Suprapubic skin (tissue), 4 donors: ENCODE measurements around the gene TCF12. TPM values are rescaled to one million over a fixed set of nuclear protein-coding genes. Genes with fewer than 3 reads are reported as not detected.

Source experiments
- DNase-seq, 2 donors: peaks; one replicate each; pipeline ENCODE4 v3.0.0-alpha.2; 2019; ENCODE audit warnings: low spot score in 2 of 2
- H3K27ac ChIP-seq: fragments of 200-600 bp; sonication (generic); one replicate; pipeline ENCODE4 v1.5.1; 2019
- H3K27me3 ChIP-seq: fragments of 200-600 bp; sonication (generic); one replicate; pipeline ENCODE4 v1.5.1; 2019
- H3K36me3 ChIP-seq: fragments of 200-600 bp; sonication (generic); one replicate; pipeline ENCODE4 v1.5.1; 2019
- H3K4me1 ChIP-seq: fragments of 200-600 bp; sonication (generic); one replicate; pipeline ENCODE4 v1.5.1; 2019
- H3K4me3 ChIP-seq: fragments of 200-600 bp; sonication (generic); one replicate; pipeline ENCODE4 v1.5.1; 2019; ENCODE audit warnings: mild to moderate bottlenecking
- H3K9me3 ChIP-seq: fragments of 200-600 bp; sonication (generic); one replicate; pipeline ENCODE4 v1.5.1; 2019
- EP300 ChIP-seq: sonication (generic); formaldehyde crosslinking; IDR thresholded peaks from one replicate; pipeline ENCODE4 v1.6.1; 2017; ENCODE audit warnings: antibody characterized with exemption
- POLR2A ChIP-seq, 2 donors: fragments of 450-650 bp; IDR thresholded peaks; one replicate each; pipeline ENCODE4 v1.6.1; 2017; ENCODE audit warnings: antibody characterized with exemption in 2 of 2, mild to moderate bottlenecking in 2 of 2, moderate library complexity in 2 of 2
- POLR2AphosphoS5 ChIP-seq, 3 donors: sonication (generic); formaldehyde crosslinking; IDR thresholded peaks; one replicate each; pipeline ENCODE4 v1.6.1; 2017; ENCODE audit warnings: antibody characterized with exemption in 3 of 3
- WGBS: methylation state at CpG from one replicate; pipeline ENCODE4 v1.1.5; 2018; 5-methylcytosine and 5-hydroxymethylcytosine counted together
- total RNA-seq, 4 donors: library from RNA; depleted of rRNA; stranded (reverse); fragments of >200 nt; gene quantifications; one replicate each; pipeline ENCODE4 v1.1.0, GENCODE V29; 2016
- TF ChIP-seq, protein P1 (sequence below), 2 donors: fragments of 200-600 bp in 1 of 2; fragments of 450-650 bp in 1 of 2; sonication (generic) in 1 of 2; IDR thresholded peaks; one replicate each; pipeline ENCODE4 v1.5.1; 2016 to 2019; ENCODE audit warnings: antibody characterized with exemption in 2 of 2, mild to moderate bottlenecking in 1 of 2, moderate library complexity in 1 of 2

The TCF12 gene
- total RNA-seq, 4 donors from 2014 or later, result 91.3 to 118 (median 105) TPM

DNA sequence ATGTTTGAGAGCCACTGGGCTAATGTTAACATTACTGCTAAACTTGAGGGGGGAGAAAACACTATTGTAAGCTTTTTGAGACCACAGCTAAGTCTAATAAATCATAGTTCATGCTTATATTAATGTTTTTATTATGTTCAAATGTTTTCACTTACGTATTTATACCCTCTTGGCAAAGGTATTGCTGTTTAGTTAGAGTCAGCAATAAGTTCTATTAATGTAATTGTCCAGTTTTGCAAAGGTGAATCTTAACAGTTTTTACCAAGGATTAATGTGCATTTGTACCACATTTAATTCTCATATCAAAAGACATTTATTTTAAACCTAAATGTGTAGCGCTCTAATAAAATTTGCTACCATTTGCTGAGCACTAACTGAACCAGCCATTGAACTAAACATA is 251.2 kb downstream of the TCF12 start:
- no peaks in the 10 kb centered on the region for H3K9me3 ChIP-seq
- no peak overlapping the region for H3K4me3 ChIP-seq
- no peaks in the 10 kb centered on the region for H3K27me3 ChIP-seq
- H3K4me1 ChIP-seq, result no peaks in the 10 kb centered on the region
- DNase-seq, result no peak
- 93% methylated on average over 2 of the region's 2 CpGs for WGBS
- peaks cover 12% of the 10 kb centered on the region for H3K36me3 ChIP-seq
- TF ChIP-seq POLR2AphosphoS5 (IDR thresholded peaks at IDR 0.05), result no peak
- TF ChIP-seq POLR2A (IDR thresholded peaks at IDR 0.05), result no peak
- no peak for TF ChIP-seq EP300
- TF ChIP-seq, protein P1, sequence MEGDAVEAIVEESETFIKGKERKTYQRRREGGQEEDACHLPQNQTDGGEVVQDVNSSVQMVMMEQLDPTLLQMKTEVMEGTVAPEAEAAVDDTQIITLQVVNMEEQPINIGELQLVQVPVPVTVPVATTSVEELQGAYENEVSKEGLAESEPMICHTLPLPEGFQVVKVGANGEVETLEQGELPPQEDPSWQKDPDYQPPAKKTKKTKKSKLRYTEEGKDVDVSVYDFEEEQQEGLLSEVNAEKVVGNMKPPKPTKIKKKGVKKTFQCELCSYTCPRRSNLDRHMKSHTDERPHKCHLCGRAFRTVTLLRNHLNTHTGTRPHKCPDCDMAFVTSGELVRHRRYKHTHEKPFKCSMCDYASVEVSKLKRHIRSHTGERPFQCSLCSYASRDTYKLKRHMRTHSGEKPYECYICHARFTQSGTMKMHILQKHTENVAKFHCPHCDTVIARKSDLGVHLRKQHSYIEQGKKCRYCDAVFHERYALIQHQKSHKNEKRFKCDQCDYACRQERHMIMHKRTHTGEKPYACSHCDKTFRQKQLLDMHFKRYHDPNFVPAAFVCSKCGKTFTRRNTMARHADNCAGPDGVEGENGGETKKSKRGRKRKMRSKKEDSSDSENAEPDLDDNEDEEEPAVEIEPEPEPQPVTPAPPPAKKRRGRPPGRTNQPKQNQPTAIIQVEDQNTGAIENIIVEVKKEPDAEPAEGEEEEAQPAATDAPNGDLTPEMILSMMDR (IDR thresholded peaks at IDR 0.05), result no peak
- no peak overlapping the region for H3K27ac ChIP-seq

DNA sequence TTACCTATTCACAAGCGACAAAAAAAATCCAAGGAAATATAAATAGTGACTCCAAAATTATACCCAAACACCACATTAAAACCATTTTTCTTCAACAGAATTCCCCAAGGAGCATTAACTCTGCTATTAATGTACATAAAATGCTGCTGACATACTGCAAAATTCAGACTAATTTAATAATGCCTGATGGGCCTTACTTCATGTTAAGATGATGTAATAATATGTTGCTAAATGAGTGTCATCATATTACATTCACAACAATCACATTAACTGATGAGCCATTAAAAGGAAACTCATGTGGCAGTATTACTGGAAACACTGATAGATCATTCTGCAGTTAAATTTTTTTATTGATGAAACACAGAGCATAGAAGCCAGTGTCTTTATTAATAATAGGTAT is 253.0 kb downstream of the TCF12 start:
- DNase-seq, result no peak
- 95% methylated on average over 1 of the region's 1 CpG for WGBS
- Histone ChIP-seq H3K27ac (no peak overlapping the region), H3K9me3 (no peaks in the 10 kb centered on the region), H3K36me3 (peaks cover 12% of the 10 kb centered on the region), H3K4me1 (no peaks in the 10 kb centered on the region), H3K27me3 (no peaks in the 10 kb centered on the region), H3K4me3 (no peak overlapping the region)
- TF ChIP-seq POLR2A (IDR thresholded peaks at IDR 0.05), result no peak
- no peak for TF ChIP-seq POLR2AphosphoS5 (IDR thresholded peaks at IDR 0.05)
- TF ChIP-seq, protein P1 (IDR thresholded peaks at IDR 0.05), result no peak
- TF ChIP-seq EP300, result no peak

DNA sequence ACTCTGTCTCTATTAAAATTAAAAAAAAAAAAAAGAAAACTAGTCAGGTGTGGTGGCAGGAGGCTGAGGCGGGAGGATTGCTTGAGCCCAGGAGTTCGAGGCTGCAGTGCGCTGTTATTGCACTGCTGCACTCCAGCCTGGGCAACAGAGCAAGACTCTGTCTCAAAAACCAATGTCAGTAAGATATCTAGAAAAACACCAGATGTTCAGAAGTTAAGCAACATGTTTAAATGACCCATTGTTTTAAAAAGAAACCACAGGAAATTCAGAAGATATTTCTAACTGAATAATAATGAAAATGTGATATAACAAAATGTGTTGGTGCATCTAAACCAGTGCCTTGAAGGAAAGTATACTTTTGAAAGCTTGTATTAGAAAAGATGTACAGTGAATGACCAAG is 254.5 kb downstream of the TCF12 start:
- Histone ChIP-seq H3K36me3 (peaks cover 3% of the 10 kb centered on the region), H3K4me3 (no peak overlapping the region), H3K27me3 (no peaks in the 10 kb centered on the region), H3K27ac (no peak overlapping the region), H3K4me1 (no peaks in the 10 kb centered on the region), H3K9me3 (no peaks in the 10 kb centered on the region)
- 94% methylated on average over 3 of the region's 3 CpGs for WGBS
- DNase-seq, result no peak
- no peak for TF ChIP-seq POLR2AphosphoS5 (IDR thresholded peaks at IDR 0.05)
- TF ChIP-seq EP300, result no peak
- TF ChIP-seq, protein P1 (IDR thresholded peaks at IDR 0.05), result no peak
- TF ChIP-seq POLR2A (IDR thresholded peaks at IDR 0.05), result no peak

DNA sequence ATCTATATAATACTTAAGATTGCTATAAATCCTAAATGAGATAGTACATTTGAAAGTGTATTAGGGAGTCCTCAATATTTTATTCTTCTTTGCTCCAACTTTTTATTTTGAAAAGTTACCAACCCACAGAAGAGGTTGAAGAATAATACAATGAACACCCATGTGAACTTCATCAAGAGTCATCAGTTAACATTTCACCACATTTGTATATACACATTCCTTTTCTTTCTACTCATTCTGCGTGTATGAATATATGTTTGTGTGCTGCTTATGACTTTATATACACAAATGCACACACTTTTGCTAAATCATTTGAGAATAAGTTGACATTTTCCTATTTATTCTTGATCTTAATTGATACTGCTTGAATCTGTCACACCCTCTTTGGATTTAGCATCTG is 264.6 kb downstream of the TCF12 start:
- DNase-seq, result no peak
- Histone ChIP-seq H3K27me3 (no peaks in the 10 kb centered on the region), H3K36me3 (no peaks in the 10 kb centered on the region), H3K27ac (no peak overlapping the region), H3K4me1 (peaks cover 6% of the 10 kb centered on the region), H3K9me3 (no peaks in the 10 kb centered on the region), H3K4me3 (no peak overlapping the region)
- WGBS, result 91% methylated on average over 1 of the region's 1 CpG
- no peak for TF ChIP-seq POLR2AphosphoS5 (IDR thresholded peaks at IDR 0.05)
- no peak for TF ChIP-seq POLR2A (IDR thresholded peaks at IDR 0.05)
- TF ChIP-seq, protein P1 (IDR thresholded peaks at IDR 0.05), result no peak
- no peak for TF ChIP-seq EP300

DNA sequence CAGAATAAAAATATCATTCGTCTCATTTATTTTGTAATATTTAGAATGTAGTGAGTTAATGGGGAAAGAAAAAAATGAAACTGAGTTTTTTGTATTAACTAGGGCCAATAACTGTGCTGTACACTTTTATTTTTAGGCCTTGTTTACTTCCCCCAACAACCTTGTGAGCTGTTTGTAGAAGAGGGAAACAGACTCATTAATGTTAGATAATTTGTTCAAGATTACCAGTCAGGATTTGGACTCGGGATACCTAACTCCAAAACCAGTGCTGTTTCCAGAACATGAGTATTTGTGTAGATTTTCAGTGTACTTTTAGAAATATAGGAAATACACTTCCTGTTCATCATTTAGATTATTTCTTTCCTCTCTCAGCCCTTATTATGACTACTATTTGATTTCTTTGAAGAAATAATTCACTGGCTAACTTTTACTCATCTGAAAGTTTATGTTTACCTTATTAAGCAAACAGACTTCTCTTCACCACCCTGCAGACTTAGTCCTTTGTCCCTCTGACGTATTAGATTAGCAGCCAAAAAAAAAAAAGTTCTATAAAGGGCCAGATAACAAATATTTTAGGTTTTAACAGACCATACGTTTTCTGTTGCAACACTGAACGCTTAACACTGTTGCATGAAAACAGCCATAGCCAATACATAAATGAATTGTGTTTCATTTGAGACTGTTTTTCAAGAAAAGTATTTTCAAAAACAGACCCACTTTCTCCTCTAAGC is 265.3 kb downstream of the TCF12 start:
- no peak for DNase-seq
- Histone ChIP-seq H3K4me1 (peaks cover 6% of the 10 kb centered on the region), H3K27me3 (no peaks in the 10 kb centered on the region), H3K4me3 (no peak overlapping the region), H3K9me3 (no peaks in the 10 kb centered on the region), H3K36me3 (no peaks in the 10 kb centered on the region), H3K27ac (no peak overlapping the region)
- TF ChIP-seq POLR2AphosphoS5 (IDR thresholded peaks at IDR 0.05) (no peak), EP300 (no peak), POLR2A (IDR thresholded peaks at IDR 0.05) (no peak)
- TF ChIP-seq, protein P1 (IDR thresholded peaks at IDR 0.05), result no peak
- WGBS, result 67% methylated on average over 5 of the region's 5 CpGs
